Natural killer cell treated with Interleukin-12 subunit alpha and Interleukin-12 subunit beta and Interleukin-15 and Interleukin-18, amount 100 ng/mL, for 72 hours (primary cell): ENCODE results near the gene METTL1. TPM values are rescaled to one million over a fixed set of nuclear protein-coding genes. Genes with fewer than 3 reads are reported as not detected.
A peak's percentile ranks its signal among the peaks of the same experiment; 100 is the strongest.
"Not testable (repeated sequence)": the region's sequence is repeated elsewhere in the genome, so short reads cannot be mapped to it uniquely, and the experiment has no call there.

Experiments
- ATAC-seq, 2 donors: fragments of 150-1000 bp; cut with Tn5 transposase in 1 of 2; sonication (Bioruptor Pico), chemical (Tn5 transposase) in 1 of 2; 2 replicates each; pipeline ENCODE4 v1.10.0; 2021
- DNase-seq: peaks from one replicate; pipeline ENCODE4 v3.0.0; 2022; ENCODE audit warnings: low spot score
- H3K27ac Mint-ChIP-seq, 2 donors: 1 replicate in 1 of 2; 2 replicates in 1 of 2; pipeline ENCODE4 v1.8.0; 2022; ENCODE audit warnings: mixed read lengths in 2 of 2, mild to moderate bottlenecking in 1 of 2, moderate library complexity in 1 of 2
- H3K27me3 Mint-ChIP-seq, 2 donors: 1 replicate in 1 of 2; 2 replicates in 1 of 2; pipeline ENCODE4 v1.8.0; 2022; ENCODE audit warnings: mixed read lengths in 2 of 2
- H3K36me3 Mint-ChIP-seq: one replicate; pipeline ENCODE4 v1.8.0; 2022; ENCODE audit warnings: mixed read lengths
- H3K4me1 Mint-ChIP-seq, 2 donors: 1 replicate in 1 of 2; 2 replicates in 1 of 2; pipeline ENCODE4 v1.8.0; 2022; ENCODE audit warnings: low read depth in 2 of 2, mixed read lengths in 2 of 2, mild to moderate bottlenecking in 1 of 2
- H3K4me3 Mint-ChIP-seq: one replicate; pipeline ENCODE4 v1.8.0; 2022; ENCODE audit warnings: mixed read lengths
- H3K9me3 Mint-ChIP-seq: 2 replicates; pipeline ENCODE4 v1.8.0; 2022; ENCODE audit warnings: mixed read lengths
- total RNA-seq, 2 donors: library from RNA; stranded (reverse); gene quantifications; one replicate each; pipeline ENCODE4 v1.2.3, GENCODE V29; 2022

METTL1 gene
- total RNA-seq, result 10 to 100 TPM; 42.9 to 51.2 TPM

DNA sequence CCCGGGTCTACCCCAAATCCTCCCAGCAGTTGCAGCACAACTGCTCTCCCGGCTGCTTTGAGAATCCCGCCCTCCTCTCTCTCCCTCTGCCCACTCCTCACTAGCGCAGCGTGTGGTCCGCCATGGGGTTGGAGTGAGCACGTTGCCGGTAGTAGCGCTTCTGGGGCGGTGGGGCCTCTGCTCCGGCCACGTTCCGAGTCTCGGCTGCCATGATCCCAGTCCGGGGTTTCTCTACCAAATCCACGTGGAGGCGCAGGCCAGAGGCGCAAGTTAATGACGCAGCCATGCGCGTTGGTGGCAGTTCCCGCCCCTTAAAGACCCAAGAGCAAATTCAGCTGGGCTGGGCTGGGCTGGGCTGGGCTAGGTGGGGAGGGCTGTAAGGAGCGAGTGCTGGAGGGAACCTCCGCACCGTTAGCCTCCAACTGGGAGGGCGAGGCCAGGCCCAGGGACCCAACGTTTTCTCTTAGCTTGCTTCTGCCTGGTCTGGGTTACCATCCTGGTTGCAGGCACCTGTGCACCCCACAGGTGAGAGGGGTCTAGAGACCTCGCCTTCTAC lies at the start of gene METTL1:
METTL1 (minus strand) TSS at position 233 of the 556 bp plus-strand sequence; CDS start at position 211, 22 bp downstream.
- Mint-ChIP-seq H3K27ac (peak within 1 kb of the TSS; percentile 96 to 98), H3K36me3 (no peaks in the 10 kb centered on the region), H3K9me3 (no peaks in the 10 kb centered on the region), H3K4me3 (peak within 1 kb of the TSS; percentile 100), H3K4me1 (peaks cover 37 to 40% of the 10 kb centered on the region in 2 donors), H3K27me3 (no peaks in the 10 kb centered on the region)
- DNase-seq, result peak; percentile 92
- peak; percentile 93 to 94 for ATAC-seq

DNA sequence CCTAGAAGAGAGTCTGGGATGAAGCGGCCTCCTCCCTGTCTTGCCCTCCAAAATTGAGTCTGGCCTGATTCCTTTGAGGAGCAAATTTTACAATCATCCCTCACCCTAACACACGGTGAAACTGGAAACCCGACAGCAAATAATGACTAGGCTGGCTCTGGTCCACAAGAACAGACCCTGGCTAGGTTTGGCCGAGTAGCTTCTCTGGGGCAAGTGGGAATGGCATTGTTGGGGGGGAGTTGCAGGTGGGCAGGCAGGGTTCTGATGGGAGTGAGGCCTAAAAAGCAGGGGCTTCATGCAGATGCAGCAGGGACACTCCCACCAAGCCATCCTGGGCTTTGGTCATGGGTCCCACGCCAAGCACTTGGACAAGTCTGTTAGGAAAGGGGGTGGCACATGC lies 49.1 kb upstream of the METTL1 start:
- not testable (repeated sequence) for DNase-seq, ATAC-seq, H3K9me3 Mint-ChIP-seq, H3K4me1 Mint-ChIP-seq, H3K27me3 Mint-ChIP-seq, H3K4me3 Mint-ChIP-seq, H3K36me3 Mint-ChIP-seq
- peak overlapping the region in 1 of 2 donors; percentile 23 for H3K27ac Mint-ChIP-seq

DNA sequence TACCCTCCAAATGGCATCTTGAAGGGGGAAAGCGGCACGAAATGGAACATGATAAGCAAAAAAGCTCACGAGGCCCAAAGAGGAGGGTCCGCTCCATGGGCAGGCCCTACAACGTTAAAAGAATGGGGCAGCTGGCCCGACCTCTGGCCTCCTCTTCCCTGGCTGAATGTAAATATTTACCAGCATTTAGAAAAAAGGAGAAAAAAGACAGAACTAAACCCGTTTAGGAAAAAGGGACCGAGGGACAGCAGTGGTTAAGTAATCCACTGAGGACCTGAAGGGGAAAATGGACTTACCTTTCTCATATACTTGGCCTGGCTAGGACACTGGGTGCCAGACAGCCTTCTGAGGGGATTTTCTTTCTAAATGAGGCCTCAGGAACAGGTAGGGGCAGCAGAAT lies 48.2 kb upstream of the METTL1 start:
- DNase-seq, H3K4me1 Mint-ChIP-seq, H3K9me3 Mint-ChIP-seq, H3K4me3 Mint-ChIP-seq, H3K36me3 Mint-ChIP-seq, H3K27me3 Mint-ChIP-seq, ATAC-seq, H3K27ac Mint-ChIP-seq: not testable (repeated sequence)

DNA sequence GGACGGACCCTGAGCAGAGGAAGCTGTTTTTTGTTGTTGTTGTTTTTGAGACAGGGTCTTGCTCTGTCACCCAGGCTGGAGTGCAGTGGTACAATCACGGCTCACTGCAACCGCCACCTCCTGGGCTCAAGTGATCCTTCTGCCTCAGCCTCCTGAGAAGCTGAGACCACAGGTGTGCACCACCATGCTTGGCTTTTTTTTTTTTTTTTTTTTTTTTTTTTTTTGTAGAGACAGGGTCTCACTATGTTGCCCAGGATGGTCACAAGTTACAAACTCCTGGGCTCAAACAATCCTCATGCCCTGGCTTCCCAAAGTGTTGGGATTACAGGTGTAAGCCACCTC lies 46.1 kb upstream of the METTL1 start:
- H3K4me3 Mint-ChIP-seq, H3K27me3 Mint-ChIP-seq, DNase-seq, H3K4me1 Mint-ChIP-seq, H3K36me3 Mint-ChIP-seq, H3K9me3 Mint-ChIP-seq, ATAC-seq: not testable (repeated sequence)
- peak overlapping the region in 1 of 2 donors; percentile 22 for H3K27ac Mint-ChIP-seq

DNA sequence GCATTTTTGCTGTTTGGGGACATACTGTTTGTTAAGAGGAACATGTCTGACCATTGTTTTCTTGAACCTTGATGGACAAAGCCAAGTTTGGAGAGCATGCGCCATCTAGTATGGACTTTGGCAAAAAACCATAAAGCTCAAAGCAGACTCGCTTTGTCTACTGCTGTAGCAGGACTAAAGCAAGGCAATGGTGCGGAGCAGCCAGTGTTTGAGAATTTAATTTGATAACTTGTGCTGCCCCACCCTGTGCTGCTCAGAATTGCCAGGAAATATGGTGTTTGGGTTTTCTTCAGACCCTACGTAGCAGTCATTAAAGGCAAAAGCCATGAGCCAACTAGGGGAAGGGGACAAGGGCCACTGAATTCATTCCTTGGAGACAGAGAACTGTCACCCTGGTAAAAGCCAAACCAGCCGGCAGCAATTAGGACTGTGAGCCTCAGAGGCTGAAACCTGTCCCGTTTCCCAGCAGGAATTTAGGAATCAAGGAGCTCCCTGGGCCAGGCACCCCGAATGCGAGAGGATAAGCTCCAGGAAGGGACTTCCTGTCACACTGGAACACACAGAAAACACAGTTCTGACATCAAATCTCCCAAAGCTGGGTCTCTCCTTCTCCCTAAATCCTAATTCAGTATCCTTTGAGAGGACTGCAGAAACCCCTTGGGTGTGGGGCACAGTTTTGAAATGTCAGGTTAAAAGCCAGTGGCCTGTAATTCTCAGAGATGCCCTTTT lies 45.5 kb upstream of the METTL1 start:
- DNase-seq (no peak), ATAC-seq (no peak)
- Mint-ChIP-seq H3K4me3 (no peak overlapping the region), H3K9me3 (no peaks in the 10 kb centered on the region), H3K36me3 (no peaks in the 10 kb centered on the region), H3K27me3 (no peaks in the 10 kb centered on the region), H3K27ac (no peak overlapping the region), H3K4me1 (no peaks in the 10 kb centered on the region)

DNA sequence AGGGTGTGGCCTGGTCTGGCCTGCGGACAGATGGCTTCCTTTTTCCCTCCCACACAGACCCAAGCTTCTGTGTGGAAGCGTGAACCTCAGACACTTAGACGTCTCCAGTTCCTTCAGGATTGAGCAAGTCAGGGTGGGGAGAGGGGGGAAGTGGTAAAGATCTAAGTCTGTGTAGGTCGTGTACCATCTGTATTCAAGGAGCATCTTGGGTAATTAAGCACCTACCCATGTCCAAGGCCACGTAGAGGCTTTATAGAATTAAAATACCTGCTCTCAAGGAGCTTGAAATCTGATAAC lies 44.9 kb upstream of the METTL1 start:
- Mint-ChIP-seq H3K9me3 (no peaks in the 10 kb centered on the region), H3K27ac (no peak overlapping the region), H3K36me3 (no peaks in the 10 kb centered on the region), H3K27me3 (no peaks in the 10 kb centered on the region), H3K4me3 (no peak overlapping the region), H3K4me1 (no peaks in the 10 kb centered on the region)
- no peak for DNase-seq
- ATAC-seq, result peak in 1 of 2 donors; percentile 43

DNA sequence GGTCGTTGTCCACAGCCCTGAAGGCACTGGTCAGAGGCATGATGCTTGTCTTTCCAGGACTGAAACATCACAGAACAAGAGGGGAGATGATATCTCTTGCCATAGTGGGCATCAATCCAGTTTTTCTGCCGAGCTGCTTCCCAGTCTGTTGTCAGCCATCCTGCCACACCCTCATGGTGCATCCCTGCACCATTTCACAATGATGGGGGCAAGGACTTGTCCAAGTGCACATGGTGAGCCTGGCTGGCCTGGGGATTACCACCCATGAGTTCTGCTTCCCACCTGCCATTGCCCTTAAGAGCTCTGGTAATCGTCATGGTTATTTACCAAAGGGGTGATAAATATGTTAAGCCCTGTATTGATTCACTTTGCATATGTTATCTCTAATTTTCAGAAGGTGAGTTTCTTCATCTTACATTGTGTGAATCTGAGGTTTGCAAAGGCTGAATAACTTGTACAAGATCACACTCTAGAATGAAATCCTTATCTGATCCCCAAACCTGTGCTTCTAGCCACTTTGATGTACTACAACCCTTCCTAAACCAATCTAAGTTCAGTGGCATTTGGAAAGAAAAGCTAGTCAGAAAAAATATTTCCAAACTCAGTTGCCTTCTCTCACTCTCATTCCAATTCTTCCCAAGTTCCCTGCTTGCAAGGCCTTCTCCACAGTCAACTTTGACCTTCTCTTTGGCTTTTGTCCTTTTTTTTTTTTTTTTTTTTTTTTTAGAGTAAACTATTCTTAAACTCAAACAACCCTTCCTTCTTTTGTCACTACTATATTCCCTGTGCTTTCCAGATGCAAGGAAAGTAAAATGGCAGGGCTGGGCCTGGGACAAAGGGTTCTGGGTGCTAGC lies 44.3 kb upstream of the METTL1 start:
- no peak for ATAC-seq
- Mint-ChIP-seq H3K27me3 (no peaks in the 10 kb centered on the region), H3K9me3 (no peaks in the 10 kb centered on the region), H3K27ac (no peak overlapping the region), H3K36me3 (no peaks in the 10 kb centered on the region), H3K4me3 (no peak overlapping the region), H3K4me1 (no peaks in the 10 kb centered on the region)
- DNase-seq, result no peak

DNA sequence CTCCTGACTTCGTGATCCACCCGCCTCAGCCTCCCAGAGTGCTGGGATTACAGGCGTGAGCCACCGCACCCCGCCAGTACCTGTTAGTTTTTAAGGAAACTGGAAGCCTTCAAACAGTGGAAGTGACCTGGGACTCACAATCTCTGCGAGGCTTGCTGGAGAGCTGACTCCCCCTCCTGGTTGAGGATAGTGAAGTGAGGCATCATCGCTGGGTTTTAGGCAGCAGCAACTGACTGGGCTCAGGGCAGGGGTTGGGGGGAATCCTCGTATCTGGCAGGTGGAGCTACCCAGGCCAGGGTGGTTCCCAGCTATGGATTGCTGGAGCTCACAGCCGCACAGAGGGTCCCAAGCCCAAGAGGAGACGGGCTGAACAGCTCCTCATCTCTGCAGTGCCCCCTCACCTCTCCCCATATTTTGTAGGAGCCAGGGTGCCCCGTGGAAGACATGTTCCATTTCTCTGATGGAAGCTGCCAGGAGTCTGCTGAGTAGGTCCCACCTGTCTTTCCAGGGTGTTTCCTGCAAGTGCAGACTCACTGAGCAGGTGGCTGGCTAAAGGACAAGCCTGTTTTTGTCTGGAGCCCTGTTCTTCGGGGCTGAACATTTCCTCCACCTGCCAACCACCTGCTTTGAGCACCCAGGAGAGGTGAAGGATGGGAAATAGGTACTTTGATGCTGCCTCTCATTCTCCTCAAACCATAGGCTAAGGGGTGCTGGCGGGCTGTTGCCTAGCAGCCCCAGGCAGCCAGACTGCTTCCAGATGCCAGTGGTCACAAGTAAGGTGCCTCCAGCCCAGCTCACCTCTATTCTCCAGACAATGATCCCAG lies 43.5 kb upstream of the METTL1 start:
- Mint-ChIP-seq H3K36me3 (no peaks in the 10 kb centered on the region), H3K27me3 (no peaks in the 10 kb centered on the region), H3K9me3 (no peaks in the 10 kb centered on the region), H3K4me3 (no peak overlapping the region), H3K27ac (no peak overlapping the region), H3K4me1 (no peaks in the 10 kb centered on the region)
- DNase-seq (no peak), ATAC-seq (no peak)

DNA sequence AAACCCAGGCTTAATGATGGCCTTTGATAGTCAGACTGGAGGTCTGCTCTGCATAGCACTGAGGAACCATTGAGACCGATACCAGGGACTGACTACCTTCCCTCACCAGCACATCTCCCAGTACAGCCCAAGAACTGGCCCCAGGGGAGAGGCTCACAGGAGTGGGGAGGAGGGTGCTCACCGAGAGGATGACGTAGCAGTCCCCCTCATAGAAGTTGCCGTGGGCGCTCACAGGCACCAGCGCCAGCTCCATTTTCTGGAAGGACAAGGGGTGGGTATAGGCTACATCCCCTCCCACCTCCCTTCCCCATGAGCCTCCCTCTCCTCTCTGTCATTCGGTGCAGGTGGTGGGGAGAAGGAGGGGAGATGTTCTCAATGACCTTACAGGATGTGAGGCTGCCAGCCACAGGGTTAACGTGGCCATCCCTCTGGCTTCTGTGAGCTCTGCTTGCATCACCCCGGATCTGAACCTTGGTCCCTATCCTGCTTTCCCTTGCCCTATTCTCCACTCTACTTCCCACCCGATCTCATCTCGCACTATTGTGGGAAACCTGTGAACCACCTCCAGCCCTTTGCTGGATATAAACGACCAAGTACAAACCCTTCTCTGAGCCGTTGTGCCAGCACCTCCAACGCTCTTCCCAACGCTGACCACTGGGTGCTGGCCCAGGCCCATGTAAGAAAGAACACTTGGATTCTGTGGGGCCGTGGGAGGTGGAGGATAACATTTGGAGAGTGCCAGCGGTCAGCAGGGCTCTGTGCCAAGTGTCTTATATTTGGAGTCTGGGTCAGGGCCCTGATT lies 42.3 kb upstream of the METTL1 start:
- Mint-ChIP-seq H3K4me3 (no peak overlapping the region), H3K4me1 (no peaks in the 10 kb centered on the region)

DNA sequence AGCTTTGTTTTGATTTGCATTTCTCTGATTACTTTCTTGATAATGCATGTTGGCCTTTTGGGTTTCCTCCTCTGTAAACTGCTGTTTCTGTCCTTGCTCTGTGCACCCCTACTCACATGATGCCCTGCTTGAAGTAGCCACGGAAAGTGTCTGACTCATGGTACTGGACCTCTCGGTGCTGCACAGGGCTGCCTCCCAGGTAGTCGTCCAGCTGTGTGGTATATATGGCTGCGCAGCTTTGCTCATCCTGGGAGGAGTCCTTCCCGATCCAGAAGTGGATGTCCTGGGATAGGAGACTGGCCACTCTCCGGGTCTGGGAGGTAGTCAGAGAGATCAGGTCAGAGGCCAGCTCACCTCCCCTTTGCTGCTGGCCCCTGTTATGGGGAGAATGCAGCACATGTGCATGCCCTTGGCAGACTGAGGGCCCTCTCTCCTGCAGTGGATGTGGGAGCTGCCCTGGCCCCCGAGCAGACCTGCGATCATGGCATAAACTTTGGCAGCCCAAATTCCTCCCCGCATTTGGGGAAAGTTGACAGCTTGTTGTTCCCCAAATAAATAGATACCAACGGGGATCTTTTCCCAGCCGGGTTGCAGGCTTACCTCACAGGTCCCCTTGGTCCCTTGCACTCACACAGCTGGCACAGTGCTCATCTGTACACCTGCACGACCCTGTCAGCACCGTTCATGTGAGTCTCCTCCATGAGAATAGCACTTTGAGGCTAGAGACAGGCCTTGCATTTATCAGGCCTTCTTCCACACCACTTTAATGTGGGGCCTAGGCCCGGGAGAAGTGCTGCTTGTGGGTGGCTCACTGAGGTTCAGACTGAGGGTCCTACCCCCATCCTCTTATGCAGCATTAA lies 41.4 kb upstream of the METTL1 start:
- Mint-ChIP-seq H3K9me3 (no peaks in the 10 kb centered on the region), H3K4me3 (no peak overlapping the region), H3K36me3 (no peaks in the 10 kb centered on the region), H3K27ac (no peak overlapping the region), H3K27me3 (no peaks in the 10 kb centered on the region), H3K4me1 (no peaks in the 10 kb centered on the region)
- DNase-seq, result no peak
- ATAC-seq, result no peak

More for the DNA sequence above, 42.3 kb upstream of the METTL1 start:
- H3K36me3 Mint-ChIP-seq, result no peaks in the 10 kb centered on the region
- ATAC-seq (no peak), DNase-seq (no peak)
- H3K27me3 Mint-ChIP-seq, result no peaks in the 10 kb centered on the region
- no peaks in the 10 kb centered on the region for H3K9me3 Mint-ChIP-seq
- H3K27ac Mint-ChIP-seq, result no peak overlapping the region

DNA sequence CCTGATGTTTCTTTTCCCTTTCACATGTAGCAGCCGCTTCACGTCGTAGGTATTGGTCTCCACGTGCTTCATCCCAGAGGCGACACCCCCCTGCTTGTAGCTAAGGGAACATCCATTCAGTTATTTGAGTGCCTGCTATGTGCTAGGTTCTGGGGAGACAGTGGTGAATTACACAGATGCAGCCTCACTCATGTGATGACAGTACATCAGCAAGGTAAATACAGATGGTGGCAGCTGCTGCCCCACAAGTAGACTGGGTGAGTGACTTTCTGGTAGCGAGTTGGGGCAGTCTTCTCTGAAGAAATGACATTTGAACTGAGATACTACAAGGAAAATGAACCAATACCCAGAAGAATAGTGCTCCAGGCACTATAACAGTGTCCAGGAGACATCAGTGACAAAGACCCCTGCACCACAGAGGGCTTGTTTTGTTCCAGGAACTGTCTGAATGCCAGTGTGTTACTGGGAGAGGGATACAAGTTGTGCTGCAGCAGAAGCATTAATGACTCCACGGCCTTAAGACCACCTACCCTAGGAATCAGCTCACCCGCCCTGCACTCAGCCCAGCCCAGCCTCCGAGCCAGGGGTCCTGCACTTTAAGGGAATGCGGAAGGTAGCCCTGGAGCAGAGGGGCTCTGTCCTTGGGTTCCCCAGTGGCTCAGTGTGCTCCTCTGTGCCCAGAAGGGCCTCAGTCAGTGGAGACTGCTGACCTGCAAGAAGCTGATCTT lies 39.3 kb upstream of the METTL1 start:
- Mint-ChIP-seq H3K4me1 (no peaks in the 10 kb centered on the region), H3K27ac (no peak overlapping the region), H3K27me3 (no peaks in the 10 kb centered on the region), H3K9me3 (no peaks in the 10 kb centered on the region), H3K4me3 (no peak overlapping the region), H3K36me3 (no peaks in the 10 kb centered on the region)
- no peak for DNase-seq
- ATAC-seq, result no peak

DNA sequence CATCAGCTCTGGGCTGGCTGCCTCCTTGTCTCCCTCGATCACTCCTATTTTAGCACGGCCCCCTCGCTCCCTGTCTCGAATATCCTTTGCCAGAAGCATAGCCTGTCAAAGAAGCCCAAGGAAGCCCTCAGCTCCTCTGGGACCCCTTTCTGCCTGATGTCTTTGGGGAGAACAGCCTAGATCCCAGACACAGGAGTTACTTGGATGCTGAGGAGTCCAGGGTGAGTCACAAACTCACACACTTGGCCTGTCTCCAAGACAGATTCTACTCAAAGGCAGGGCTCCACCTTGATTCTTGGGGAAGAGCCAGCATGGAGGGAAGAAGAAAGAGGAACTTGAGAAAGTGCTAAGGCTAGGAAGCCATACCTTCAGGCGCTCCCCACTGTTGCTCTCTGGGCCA lies 38.5 kb upstream of the METTL1 start:
- Mint-ChIP-seq H3K4me3 (no peak overlapping the region), H3K27me3 (no peaks in the 10 kb centered on the region), H3K4me1 (no peaks in the 10 kb centered on the region), H3K9me3 (no peaks in the 10 kb centered on the region), H3K27ac (no peak overlapping the region), H3K36me3 (no peaks in the 10 kb centered on the region)
- DNase-seq, result no peak
- no peak for ATAC-seq
